Measurements from ENCODE around the gene POLR1C.
"Not testable (repeated sequence)": the region's sequence is repeated elsewhere in the genome, so short reads cannot be mapped to it uniquely, and the experiment has no call there.

Gene POLR1C

GRCh38 chr6:43493230-43493629 lies 23.7 kb upstream of the POLR1C start:
- DNase-seq = no peak

GRCh38 chr6:43493833-43494232 lies 23.1 kb upstream of the POLR1C start:
- no peak for DNase-seq

GRCh38 chr6:43494321-43494720 lies 22.6 kb upstream of the POLR1C start:
- no peak for DNase-seq

- no peak for DNase-seq
Observed at GRCh38 chr6:43494766-43495165, 22.1 kb upstream of the POLR1C start.

GRCh38 chr6:43495409-43495941 lies 21.4 kb upstream of the POLR1C start:
- DNase-seq = no peak

- no peak for DNase-seq
Observed at GRCh38 chr6:43496370-43497128, 20.3 kb upstream of the POLR1C start.

- no peak for DNase-seq
Observed at GRCh38 chr6:43497129-43497396, 19.8 kb upstream of the POLR1C start.

GRCh38 chr6:43497689-43498088 lies 19.2 kb upstream of the POLR1C start:
- DNase-seq = no peak

- DNase-seq = not testable (repeated sequence)
Observed at GRCh38 chr6:43498291-43498690, 18.6 kb upstream of the POLR1C start.

GRCh38 chr6:43499028-43499815 lies 17.7 kb upstream of the POLR1C start:
- no peak for DNase-seq

GRCh38 chr6:43500921-43501320 lies 16.0 kb upstream of the POLR1C start:
- no peak for DNase-seq

GRCh38 chr6:43502666-43503065 lies 14.2 kb upstream of the POLR1C start:
- DNase-seq = no peak

GRCh38 chr6:43503443-43503842 lies 13.4 kb upstream of the POLR1C start:
- no peak for DNase-seq

- DNase-seq = no peak
Observed at GRCh38 chr6:43504756-43505593, 11.9 kb upstream of the POLR1C start.

- no peak for DNase-seq
Observed at GRCh38 chr6:43505718-43506117, 11.2 kb upstream of the POLR1C start.

GRCh38 chr6:43506171-43506570 lies 10.7 kb upstream of the POLR1C start:
- no peak for DNase-seq

GRCh38 chr6:43506667-43507471 lies 10.0 kb upstream of the POLR1C start:
- peak; percentile 19 for DNase-seq

GRCh38 chr6:43508481-43509141 lies 8.3 kb upstream of the POLR1C start:
- DNase-seq = no peak

- no peak for DNase-seq
Observed at GRCh38 chr6:43509142-43509983, 7.5 kb upstream of the POLR1C start.

- DNase-seq = peak; percentile 35
Observed at GRCh38 chr6:43509984-43510826, 6.7 kb upstream of the POLR1C start, which contains the start of gene LRRC73. Gene LRRC73 (minus strand): TSS chr6:43510346. CDS start chr6:43509785, 561 bp downstream.

All from DMS79 (cell line).